Medulla oblongata (tissue), 1 donor: ENCODE data around the gene WFDC11.
"Not testable (repeated sequence)": the region's sequence is repeated elsewhere in the genome, so short reads cannot be mapped to it uniquely, and the experiment has no call there.

Source experiments
- DNase-seq: peaks from one replicate; pipeline ENCODE4 v3.0.0-alpha.2; 2015; ENCODE audit errors: extremely low spot score

The WFDC11 gene

DNA sequence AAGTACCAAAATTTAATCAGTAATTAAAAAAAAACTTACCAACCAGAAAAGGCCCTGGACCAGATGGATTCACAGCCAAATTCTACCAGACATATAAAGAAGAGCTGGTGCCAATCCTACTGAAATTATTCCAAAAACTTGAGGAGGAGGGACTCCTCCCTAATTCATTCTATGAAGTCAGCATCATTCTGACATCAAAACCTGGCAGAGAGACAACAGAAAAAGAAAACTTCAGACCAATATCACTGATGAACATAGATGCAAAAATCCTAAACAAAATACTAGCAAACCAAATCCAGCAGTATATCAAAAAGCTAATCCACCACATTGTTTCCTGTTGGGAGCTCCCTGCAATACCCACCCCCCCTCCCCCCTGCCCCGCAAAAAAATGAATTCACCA lies at the start of gene WFDC11:
WFDC11 (minus strand) TSS at position 101 of the 400 bp plus-strand sequence. CDS start 19,639 bp downstream, outside the sequence.
- no peak for DNase-seq

GRCh38 chr20:45716141-45716688 lies 46.2 kb upstream of the WFDC11 start:
- not testable (repeated sequence) for DNase-seq

- no peak for DNase-seq
Measured at GRCh38 chr20:45704969-45705637, 35.1 kb upstream of the WFDC11 start, which contains the start of gene WFDC10B. Gene WFDC10B, minus strand, starts transcription at chr20:45705019. Its CDS starts 19,027 bp downstream, at chr20:45685992.

DNA sequence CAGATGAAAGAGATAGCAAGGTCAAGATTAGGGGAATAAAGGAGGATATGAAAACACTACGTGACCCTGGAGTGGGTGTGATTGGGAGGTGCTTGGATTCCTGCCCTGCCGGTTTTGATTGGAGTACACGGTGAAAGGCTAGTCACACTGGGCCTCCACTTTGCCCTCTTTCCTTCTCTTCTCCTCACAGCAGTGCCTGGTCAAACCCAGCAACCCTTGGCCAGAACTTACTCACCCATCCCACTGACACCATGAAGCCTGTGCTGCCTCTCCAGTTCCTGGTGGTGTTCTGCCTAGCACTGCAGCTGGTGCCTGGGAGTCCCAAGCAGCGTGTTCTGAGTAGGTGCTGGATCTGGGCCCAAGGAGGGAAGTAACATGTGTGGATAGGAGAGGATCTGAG lies 31.8 kb upstream of the WFDC11 start, which contains the start of gene WFDC13:
WFDC13 (plus strand) TSS at position 166 of the 400 bp plus-strand sequence; CDS start at position 252, 86 bp downstream.
- DNase-seq: no peak

DNA sequence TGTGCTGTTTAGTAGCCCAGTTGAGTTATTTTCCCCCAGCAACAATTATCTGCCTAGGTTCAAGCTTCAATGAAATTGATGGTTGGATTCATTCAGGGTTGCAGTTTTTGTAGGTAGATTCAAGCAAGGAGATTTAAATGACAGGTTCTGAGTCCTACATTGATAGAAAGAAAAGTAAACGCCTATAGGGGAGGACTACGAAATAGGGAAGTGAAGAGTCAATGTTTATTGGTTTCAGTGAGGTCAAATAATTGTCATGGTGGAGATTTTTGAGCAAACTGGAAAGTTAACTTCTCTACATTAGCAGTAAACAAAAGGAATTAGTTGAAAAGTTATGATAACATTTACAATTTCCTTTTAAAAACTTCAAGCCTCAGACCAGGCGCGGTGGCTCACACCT lies 31.1 kb upstream of the WFDC11 start:
- no peak for DNase-seq

GRCh38 chr20:45695496-45695895 lies 25.5 kb upstream of the WFDC11 start:
- no peak for DNase-seq

GRCh38 chr20:45693346-45693745 lies 23.3 kb upstream of the WFDC11 start:
- DNase-seq: not testable (repeated sequence)

- no peak for DNase-seq
Measured at GRCh38 chr20:45685896-45686295, 15.9 kb upstream of the WFDC11 start.

DNA sequence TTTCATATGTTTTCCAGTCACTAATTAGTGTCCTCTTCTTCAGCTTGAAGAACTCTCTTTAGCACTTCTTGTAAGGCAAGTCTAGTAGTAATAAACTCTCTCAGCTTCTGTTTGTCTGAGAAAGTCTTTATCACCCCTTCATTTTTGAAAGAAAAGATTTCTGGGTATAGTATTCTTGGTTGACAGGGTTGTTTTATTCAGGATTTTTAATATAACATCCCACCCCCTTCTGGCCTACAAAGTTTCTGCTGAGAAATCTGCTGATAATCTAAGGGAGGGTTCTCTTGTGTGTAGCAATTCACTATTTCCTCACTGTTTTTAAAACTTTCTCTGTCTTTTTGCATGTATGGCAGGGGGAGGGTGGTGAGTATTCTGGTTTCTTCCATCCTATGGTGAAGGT lies 9.6 kb upstream of the WFDC11 start:
- no peak for DNase-seq

DNA sequence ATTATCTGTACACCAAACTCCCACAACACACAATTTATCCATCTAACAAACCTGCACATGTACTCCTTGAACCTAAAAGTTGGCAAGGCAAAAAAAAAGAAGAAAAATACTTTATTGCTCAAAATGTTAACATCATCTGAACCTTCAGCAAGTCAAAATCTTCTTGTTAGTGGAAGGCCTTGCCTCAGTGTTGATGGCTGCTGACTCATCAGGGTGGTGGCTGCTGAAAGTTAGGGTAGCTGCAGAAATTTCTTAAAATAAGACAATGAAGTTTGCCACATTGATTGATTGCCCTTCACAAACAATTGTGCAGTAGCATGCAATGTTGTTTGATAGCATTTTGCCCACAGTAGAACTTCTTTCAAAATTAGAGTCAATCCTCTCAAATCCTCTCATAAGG lies 2.7 kb upstream of the WFDC11 start:
- no peak for DNase-seq

GRCh38 chr20:45657038-45657437 lies 13.0 kb downstream of the WFDC11 start:
- DNase-seq: not testable (repeated sequence)

- not testable (repeated sequence) for DNase-seq
Measured at GRCh38 chr20:45651726-45652125, 18.3 kb downstream of the WFDC11 start.

DNA sequence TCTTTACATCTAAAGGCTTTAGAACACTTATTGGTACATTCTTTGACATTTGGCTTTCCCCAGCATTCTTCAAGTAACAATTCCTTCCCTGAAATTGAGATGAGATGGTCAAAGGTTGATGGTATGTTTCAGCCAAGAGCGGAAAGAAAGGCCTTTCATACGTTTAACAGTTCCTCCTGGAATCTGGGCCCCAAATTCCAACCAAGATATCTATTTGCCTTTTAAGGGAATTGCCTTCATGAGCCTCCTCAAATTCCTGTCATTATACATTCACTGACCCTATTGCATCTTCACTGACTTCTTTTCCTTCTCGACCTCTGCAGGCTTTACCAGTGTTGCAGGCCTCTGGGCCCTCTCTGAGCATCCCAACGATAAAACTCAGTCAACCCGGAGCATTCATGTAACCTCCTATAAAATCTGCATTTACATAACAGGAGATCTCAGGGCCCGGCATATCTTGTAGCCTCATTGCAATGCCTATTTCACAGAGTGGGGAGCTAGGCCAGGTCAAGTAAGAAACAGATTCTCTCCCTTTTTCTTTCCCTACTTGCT lies 20.7 kb downstream of the WFDC11 start:
- DNase-seq: no peak

- DNase-seq: no peak
Measured at GRCh38 chr20:45647441-45648050, 22.5 kb downstream of the WFDC11 start.

- no peak for DNase-seq
Measured at GRCh38 chr20:45646875-45647274, 23.2 kb downstream of the WFDC11 start.

DNA sequence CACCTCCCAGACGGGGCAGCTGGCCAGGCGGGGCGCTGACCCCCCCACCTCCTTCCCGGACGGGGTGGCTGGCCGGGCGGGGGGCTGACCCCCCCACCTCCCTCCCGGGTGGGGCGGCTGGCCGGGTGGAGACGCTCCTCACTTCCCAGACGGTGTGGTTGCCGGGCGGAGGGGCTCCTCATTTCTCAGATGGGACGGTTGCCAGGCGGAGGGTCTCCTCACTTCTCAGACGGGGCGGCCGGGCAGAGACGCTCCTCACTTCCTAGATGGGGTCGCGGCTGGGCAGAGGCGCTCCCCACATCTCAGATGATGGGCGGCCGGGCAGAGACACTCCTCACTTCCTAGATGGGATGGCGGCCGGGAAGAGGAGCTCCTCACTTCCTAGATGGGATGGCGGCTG lies 24.2 kb downstream of the WFDC11 start:
- not testable (repeated sequence) for DNase-seq

DNA sequence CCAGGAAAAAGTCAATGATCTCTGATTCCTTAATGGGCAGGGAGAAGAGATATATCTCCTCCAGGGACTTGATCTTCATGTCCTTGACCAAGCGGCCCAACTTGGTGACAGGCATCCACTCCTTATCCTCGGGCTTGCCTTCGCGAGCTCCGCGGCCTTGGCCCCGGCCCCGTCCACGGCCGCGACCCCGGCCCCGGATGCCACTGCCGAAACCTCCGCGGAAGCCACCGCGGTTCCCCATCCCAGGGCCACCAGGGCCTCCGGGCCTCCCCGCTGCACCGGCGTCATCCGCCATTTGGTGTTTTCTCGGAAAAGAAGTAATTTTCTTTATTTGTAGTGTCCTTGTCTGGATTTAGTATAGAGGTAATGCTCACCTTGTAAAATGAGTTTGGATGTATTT lies 29.0 kb downstream of the WFDC11 start:
- not testable (repeated sequence) for DNase-seq

GRCh38 chr20:45639687-45640086 lies 30.4 kb downstream of the WFDC11 start:
- no peak for DNase-seq

DNA sequence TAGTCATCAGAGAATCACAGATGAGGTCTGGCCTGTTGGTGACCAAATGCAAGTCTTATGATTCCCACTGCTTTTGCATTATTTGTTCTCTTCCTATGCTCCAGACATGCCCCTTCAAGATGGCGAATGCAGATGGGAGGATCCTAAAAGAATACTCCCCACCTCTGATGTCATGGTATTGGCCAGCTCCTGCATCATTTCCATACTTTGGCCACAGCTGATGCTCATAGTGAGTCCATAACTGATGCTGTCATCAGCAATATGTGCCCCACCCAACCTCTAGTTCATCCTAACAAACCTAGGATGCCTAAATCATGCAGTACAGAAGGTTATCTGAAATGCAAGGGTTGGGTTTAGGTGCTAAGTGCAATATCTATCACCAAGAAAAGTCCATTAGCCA lies 33.5 kb downstream of the WFDC11 start:
- no peak for DNase-seq

DNA sequence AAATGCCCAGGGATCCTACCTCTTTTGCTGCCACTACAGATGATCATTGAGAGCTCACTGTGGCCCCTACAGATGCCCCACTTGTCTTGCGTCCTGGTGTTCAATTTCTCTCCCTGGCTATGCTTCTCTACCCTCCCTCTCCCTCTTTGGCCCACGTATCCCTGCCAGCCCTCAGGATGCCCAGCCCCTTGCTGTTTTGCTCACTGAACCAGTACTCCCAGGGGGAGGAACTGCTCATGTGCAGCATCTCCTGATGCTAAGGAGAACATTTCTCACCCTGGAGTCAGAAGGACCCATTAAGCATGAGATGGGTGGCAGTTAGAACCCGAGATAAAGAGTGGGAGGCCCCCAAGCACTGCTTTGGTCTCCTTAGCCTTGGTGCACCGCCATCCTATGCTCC lies 38.9 kb downstream of the WFDC11 start, which contains the start of gene WFDC9:
WFDC9 (minus strand) TSS at position 101 of the 400 bp plus-strand sequence. CDS start 21,103 bp downstream, outside the sequence.
- DNase-seq: no peak

DNA sequence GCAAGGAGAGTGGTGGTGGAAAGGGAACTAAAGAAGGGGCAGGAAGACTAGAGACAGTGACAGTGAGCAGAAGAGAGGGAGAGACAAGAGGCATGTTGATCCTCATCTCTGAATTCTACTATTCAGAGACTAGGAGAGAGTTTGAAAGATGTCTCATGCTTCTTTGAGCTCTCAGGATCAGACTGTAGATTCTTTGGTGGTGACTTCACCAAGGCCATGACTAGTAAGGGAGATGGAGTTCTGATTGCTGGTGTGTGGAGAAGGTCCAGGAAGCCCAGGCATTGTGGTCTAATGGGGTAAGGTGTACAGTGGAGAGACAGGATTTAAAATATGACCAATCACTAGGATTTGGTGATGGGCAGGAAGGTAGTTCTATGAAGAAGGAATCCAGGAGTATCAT lies 39.7 kb downstream of the WFDC11 start:
- DNase-seq: no peak

- peak; percentile 56 for DNase-seq
Measured at GRCh38 chr20:45629496-45630100, 40.4 kb downstream of the WFDC11 start, which contains the start of gene WFDC10A. Gene WFDC10A, plus strand, starts transcription at chr20:45629739. Its CDS starts 75 bp downstream, at chr20:45629814.
